ENCODE measurements around the gene RELA.

DNA sequence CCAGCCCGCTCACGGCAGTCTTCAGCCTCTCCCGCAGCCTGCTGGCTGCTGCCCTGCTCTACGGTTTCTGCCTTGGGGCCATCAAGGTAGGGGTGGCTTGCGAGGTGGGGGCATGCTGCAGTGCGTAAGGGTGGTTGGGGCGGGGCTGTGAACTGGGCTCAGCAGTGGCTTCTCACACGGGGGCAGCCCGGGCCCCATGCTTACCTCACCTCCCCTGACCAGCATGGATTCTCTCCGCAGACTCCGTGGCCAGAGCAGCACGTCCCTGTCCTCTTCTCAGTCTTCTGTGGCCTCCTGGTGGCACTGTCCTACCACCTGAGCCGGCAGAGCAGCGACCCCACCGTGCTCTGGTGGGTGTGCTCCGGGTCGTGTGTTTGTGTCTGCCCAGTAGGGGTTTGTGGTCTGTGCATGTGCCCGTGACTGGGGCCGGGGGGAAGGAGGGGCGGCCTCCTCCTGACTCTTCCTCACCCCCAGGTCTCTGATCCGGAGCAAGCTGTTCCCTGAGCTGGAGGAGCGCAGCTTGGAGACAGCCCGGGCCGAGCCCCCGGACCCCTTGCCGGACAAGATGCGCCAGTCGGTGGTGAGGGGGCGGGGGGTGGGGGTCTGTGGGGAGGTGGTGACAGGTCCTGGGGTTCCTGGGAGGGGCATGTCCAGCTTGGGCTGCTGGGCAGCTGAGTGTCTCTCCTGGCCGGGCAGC is 37.6 kb downstream of the RELA start:
- TF ChIP-seq, protein P1, sequence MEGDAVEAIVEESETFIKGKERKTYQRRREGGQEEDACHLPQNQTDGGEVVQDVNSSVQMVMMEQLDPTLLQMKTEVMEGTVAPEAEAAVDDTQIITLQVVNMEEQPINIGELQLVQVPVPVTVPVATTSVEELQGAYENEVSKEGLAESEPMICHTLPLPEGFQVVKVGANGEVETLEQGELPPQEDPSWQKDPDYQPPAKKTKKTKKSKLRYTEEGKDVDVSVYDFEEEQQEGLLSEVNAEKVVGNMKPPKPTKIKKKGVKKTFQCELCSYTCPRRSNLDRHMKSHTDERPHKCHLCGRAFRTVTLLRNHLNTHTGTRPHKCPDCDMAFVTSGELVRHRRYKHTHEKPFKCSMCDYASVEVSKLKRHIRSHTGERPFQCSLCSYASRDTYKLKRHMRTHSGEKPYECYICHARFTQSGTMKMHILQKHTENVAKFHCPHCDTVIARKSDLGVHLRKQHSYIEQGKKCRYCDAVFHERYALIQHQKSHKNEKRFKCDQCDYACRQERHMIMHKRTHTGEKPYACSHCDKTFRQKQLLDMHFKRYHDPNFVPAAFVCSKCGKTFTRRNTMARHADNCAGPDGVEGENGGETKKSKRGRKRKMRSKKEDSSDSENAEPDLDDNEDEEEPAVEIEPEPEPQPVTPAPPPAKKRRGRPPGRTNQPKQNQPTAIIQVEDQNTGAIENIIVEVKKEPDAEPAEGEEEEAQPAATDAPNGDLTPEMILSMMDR (IDR thresholded peaks at IDR 0.05; ENCODE audit: insufficient read depth, low read depth, low read length): no peak
- TF ChIP-seq EZH2 (IDR thresholded peaks at IDR 0.05; ENCODE audit: insufficient read depth, low read length): no peak
